Measurements from ENCODE around the gene LZTS2.
"Not testable (repeated sequence)": the region's sequence is repeated elsewhere in the genome, so short reads cannot be mapped to it uniquely, and the experiment has no call there.

Gene LZTS2

GRCh38 chr10:101034404-101034803, 34.8 kb downstream of the LZTS2 start:
- not testable (repeated sequence) for DNase-seq

- DNase-seq = no peak
These were observed 35.7 kb downstream of the LZTS2 start for GRCh38 chr10:101035314-101035713.

DNA sequence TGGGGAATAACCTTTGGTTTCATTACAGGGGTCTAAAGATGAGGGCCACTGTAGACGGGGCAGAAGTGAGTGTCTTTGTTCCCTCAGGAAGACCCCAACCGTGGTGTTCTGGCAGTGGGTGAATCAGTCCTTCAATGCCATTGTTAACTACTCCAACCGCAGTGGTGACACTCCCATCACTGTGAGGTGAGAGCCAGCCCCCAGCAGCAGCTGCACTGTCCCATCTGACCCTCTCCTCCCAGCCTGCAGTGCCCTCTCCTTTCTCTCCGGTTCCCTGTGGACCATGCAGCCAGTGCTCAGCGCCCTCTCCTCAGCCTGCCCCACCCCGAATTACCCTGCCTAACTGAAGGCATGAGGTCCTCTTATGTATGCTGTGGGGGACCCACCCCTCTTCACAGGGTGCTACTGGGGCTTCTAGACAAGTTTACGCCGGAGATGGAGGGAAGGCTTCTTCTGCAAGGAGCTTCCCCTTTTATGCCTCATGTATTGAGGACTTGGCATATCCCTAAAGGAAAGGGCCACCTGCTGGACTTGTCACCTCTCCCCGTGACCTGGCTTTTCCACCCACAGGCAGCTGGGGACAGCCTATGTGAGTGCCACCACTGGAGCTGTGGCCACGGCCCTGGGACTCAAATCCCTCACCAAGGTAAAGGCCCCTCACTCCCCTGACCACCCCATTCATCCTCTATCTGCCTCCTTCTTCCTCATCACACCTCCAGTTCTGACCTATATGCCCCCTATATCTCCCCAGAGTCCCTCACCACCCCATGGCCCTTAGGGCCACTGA, 36.5 kb downstream of the LZTS2 start:
- no peak for DNase-seq

DNA sequence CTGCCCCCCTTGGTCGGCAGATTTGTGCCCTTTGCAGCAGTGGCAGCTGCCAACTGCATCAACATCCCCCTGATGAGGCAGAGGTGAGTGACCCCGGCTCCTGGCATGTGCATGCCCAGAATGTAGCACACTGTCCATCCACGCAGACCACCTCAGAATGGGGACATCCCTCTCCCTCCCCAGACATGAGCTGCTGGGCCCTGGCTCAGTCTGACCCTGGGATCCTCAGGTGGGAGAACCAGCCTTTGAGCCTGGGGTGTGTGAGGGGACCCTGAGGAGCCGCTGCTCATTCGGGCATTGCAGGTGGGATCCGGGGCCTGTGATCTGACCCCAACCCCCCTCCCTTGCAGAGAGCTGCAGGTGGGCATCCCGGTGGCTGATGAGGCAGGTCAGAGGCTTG, 37.1 kb downstream of the LZTS2 start:
- no peak for DNase-seq

GRCh38 chr10:101038484-101038883, 38.9 kb downstream of the LZTS2 start:
- no peak for DNase-seq

GRCh38 chr10:101040061-101040460, 40.5 kb downstream of the LZTS2 start:
- DNase-seq = no peak

GRCh38 chr10:101040851-101041250, 41.2 kb downstream of the LZTS2 start:
- no peak for DNase-seq

- peak; percentile 38 for DNase-seq
These were observed 41.7 kb downstream of the LZTS2 start for GRCh38 chr10:101041252-101041761.

DNA sequence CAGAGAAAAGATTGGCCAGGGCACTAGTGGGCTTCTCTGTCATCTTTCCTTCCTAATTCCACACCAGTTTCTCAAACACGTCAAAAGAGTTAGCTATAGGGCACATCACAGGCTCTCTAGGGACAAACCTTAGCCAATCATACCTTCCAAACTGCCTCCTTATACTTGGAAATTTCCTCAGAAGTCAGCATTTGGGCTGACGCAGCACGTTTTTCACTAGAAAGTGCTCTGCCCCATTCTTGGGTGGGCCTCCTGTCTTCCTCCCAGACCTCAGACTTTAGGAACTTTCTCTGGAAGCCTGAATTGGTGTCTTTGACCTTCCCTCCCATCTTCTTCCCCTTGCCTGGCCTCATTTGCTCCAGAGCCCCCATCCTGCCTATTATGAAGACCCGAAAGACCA, 42.5 kb downstream of the LZTS2 start:
- DNase-seq = no peak

GRCh38 chr10:101042667-101043362, 43.2 kb downstream of the LZTS2 start:
- DNase-seq = peak; percentile 53

DNA sequence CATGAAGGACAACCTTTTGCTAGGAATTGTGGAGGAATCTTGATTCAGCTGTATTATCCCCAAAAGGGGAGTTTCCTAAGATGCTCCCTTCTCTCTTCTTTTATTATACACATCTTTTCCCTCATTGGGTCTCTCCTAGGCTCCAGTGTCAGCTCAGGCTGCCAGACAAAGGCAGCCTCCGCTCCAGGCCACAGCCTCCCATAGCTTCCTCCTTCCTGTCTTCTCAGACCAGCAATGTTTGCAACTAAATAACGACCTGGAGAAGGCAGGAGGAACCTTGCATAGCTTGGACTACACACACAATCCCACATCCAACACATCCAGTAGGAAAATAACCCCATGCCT, 43.7 kb downstream of the LZTS2 start:
- DNase-seq = no peak

DNA sequence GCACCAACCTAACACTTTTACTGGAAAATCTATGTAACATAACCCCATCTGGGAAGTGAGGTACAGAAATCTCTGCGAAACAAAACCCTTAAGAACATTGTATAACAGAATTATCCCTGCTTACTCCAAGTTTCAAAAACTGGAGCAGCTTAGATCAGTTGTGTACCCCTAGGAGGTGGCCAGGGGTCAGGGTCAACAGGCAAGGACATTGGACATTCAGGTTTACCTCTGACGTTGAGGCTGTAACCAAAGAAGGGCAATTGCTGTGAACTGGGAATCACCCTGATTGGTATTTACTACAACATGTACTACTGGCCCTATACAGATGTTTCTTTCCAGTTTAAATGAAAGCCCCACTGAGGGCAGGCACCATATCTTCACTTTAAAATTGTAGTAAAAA, 44.5 kb downstream of the LZTS2 start:
- no peak for DNase-seq

DNA sequence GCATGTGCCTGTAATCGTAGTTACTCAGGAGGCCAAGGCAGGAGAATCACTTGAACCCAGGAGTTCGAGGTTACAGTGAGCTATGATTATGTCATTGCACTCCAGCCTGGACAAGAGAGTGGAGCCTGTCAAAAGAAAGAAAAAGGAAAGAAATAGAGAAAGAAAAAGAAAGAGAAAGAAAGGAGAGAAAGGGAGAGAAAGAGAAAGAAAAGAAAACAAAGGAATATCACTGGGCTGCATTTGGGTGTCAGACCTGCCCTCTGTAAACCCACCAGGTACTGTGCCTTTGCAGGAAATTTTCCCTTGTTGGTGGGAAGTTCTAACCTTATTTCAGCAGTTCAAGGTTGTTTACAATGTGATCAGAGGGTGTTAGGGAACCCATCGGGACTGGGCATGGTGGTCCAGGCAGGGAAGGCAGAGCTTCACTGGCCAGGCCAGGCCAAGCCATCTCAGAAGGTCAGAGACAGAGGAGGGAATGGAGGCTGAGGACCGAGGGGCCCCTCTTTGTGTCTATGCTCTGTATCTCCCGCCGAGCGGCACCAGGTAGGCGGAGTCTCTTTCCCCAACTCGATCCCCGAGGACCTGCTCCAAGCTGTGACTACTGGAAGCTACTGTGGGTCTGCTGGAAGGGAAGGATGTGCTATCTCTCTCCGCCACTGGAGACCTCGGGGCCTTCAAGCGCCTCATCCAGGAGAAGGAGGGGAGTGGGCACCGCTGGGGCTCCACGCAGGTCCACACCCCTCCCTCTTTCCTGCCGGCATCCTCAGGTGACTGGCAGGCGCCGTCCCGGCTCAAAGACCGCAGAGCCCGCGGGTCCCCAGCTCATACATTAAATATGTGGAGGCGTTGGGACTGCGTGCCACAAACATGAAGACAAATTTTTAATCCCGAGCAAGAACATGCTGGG, 47.0 kb downstream of the LZTS2 start:
- DNase-seq = no peak

GRCh38 chr10:101047268-101047667, 47.7 kb downstream of the LZTS2 start:
- no peak for DNase-seq

GRCh38 chr10:101047961-101048892, 48.6 kb downstream of the LZTS2 start:
- DNase-seq = no peak

GRCh38 chr10:101050208-101051069, 50.8 kb downstream of the LZTS2 start:
- no peak for DNase-seq

DNA sequence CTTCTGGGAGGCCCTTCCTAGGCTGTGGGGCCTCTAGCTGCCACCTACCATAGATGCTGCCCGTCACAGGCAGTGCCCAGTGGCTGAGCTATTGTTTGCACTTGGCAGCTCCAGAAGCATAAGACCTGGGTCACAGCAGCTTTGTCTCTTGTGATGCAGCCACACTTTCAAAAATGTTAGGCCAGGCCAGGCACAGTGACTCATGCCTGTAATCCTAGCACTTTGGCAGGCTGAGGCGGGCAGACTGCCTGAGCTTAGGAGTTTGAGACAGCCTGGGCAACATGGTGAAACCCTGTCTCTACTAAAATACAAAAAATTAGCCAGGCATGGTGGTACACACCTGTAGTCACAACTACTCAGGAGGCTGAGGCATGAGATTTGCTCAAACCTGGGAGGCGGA, 52.7 kb downstream of the LZTS2 start:
- no peak for DNase-seq

DNA sequence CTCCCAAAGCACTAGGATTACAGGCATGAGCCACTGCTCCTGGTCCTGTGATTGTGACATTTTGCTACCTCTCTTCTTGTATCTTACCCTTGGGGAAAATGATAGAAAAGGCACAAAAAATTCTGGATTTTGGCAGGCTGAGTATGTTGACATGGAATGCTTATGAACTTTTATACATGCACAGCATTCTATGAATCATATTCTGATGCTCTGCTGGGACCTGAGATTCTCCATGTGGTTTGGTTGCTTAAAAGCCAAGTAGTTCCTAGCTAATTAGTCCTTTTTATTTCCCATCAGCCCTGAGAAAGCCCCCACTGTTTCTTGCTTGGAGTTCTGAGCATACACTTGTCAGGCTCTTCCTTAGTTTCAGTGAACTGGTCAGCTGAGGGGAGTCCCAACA, 53.9 kb downstream of the LZTS2 start:
- no peak for DNase-seq

- no peak for DNase-seq
These were observed 54.7 kb downstream of the LZTS2 start for GRCh38 chr10:101054351-101054750.

DNA sequence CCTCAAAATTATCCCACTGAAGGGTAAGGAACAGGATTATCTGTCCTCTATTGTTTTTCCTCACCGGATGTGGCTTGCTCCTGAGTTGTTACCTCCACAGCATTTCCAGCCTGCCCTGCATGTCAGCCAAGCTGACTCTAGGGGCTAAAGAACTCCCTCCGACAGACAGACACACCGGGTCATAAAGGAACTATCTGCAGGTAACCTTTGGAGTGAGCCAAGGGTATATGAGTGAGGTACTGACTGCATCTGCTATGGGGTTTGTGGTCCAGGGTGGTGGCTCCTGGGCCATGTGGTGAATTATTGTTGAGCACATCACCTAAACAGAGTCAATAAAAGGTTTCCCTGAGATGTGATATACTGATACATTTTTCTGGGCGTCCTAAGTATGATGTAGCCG, 55.3 kb downstream of the LZTS2 start:
- no peak for DNase-seq

DNA sequence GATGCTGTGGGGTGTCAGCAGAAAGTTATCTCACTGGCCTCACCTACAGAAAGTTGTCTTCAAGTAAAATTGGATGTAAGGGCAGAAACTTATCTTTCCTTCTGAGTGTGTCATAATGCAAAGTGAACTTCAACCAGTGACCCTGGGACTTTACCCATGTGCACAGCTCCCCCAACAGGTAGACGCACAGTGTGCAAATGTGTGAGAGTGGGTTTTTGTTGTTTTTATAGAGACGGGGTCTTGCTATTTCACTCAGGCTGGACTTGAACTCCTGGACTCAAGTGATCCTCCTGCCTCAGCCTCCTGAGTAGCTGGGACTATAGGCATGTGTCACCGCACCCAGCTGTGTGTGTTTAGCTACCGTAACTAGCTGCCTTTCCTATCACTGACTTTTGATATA, 55.8 kb downstream of the LZTS2 start:
- no peak for DNase-seq
